CMK (cell line): ENCODE data around the gene ATP8B1.
"Not testable (repeated sequence)": the region's sequence is repeated elsewhere in the genome, so short reads cannot be mapped to it uniquely, and the experiment has no call there.

Source experiments
- DNase-seq: peaks from one replicate; pipeline ENCODE4 v3.0.0-alpha.2; 2010; ENCODE audit warnings: low read depth

Gene ATP8B1

GRCh38 chr18:57764995-57765394, 38.1 kb downstream of the ATP8B1 start:
- no peak for DNase-seq

GRCh38 chr18:57764087-57764486, 39.0 kb downstream of the ATP8B1 start:
- DNase-seq, result no peak

- DNase-seq, result no peak
Observed at GRCh38 chr18:57762686-57763085, 40.4 kb downstream of the ATP8B1 start.

- DNase-seq, result no peak
Observed at GRCh38 chr18:57759650-57760049, 43.5 kb downstream of the ATP8B1 start.

GRCh38 chr18:57755473-57756067, 47.5 kb downstream of the ATP8B1 start:
- no peak for DNase-seq

GRCh38 chr18:57754577-57755338, 48.4 kb downstream of the ATP8B1 start:
- DNase-seq, result no peak

- DNase-seq, result no peak
Observed at GRCh38 chr18:57753063-57753462, 50.1 kb downstream of the ATP8B1 start.

GRCh38 chr18:57749604-57749970, 53.5 kb downstream of the ATP8B1 start:
- DNase-seq, result no peak

- no peak for DNase-seq
Observed at GRCh38 chr18:57748770-57749603, 54.1 kb downstream of the ATP8B1 start.

- no peak for DNase-seq
Observed at GRCh38 chr18:57747809-57748680, 55.1 kb downstream of the ATP8B1 start.

- no peak for DNase-seq
Observed at GRCh38 chr18:57744211-57744694, 58.9 kb downstream of the ATP8B1 start.

- DNase-seq, result no peak
Observed at GRCh38 chr18:57743008-57743407, 60.1 kb downstream of the ATP8B1 start.

GRCh38 chr18:57741273-57741672, 61.8 kb downstream of the ATP8B1 start:
- DNase-seq, result no peak

- no peak for DNase-seq
Observed at GRCh38 chr18:57738078-57738477, 65.0 kb downstream of the ATP8B1 start.

- no peak for DNase-seq
Observed at GRCh38 chr18:57737400-57738060, 65.6 kb downstream of the ATP8B1 start.

GRCh38 chr18:57735042-57735441, 68.1 kb downstream of the ATP8B1 start:
- not testable (repeated sequence) for DNase-seq

- DNase-seq, result no peak
Observed at GRCh38 chr18:57733861-57734260, 69.3 kb downstream of the ATP8B1 start.

- DNase-seq, result no peak
Observed at GRCh38 chr18:57730146-57730545, 73.0 kb downstream of the ATP8B1 start.

- no peak for DNase-seq
Observed at GRCh38 chr18:57728941-57729511, 74.1 kb downstream of the ATP8B1 start.

- no peak for DNase-seq
Observed at GRCh38 chr18:57727952-57728807, 74.9 kb downstream of the ATP8B1 start.
